NAMALWA (cell line): Measurements from ENCODE around the gene NAV2.

Experiments
- DNase-seq: peaks from one replicate; pipeline ENCODE4 v3.0.0-alpha.2; 2015; ENCODE audit warnings: low spot score

NAV2 gene

DNA sequence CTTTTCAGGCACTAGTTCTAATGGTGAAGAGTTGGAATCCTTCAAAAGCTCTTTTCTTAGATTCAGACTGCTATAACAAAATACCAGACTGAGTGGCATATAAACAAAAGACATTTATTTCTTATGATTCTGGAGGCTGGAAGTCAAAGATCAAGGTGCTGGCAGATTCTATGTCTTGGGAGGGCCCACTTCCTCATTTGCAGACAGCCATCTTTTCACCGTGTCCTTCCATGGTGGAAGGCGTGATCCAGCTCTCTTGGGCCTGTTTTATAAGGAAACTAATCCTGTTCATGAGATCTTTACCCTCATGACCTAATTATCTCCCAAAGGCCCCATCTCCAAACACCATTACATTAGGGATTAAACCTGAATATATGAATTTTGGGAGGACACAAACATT lies 124.0 kb downstream of the NAV2 start:
- no peak for DNase-seq

DNA sequence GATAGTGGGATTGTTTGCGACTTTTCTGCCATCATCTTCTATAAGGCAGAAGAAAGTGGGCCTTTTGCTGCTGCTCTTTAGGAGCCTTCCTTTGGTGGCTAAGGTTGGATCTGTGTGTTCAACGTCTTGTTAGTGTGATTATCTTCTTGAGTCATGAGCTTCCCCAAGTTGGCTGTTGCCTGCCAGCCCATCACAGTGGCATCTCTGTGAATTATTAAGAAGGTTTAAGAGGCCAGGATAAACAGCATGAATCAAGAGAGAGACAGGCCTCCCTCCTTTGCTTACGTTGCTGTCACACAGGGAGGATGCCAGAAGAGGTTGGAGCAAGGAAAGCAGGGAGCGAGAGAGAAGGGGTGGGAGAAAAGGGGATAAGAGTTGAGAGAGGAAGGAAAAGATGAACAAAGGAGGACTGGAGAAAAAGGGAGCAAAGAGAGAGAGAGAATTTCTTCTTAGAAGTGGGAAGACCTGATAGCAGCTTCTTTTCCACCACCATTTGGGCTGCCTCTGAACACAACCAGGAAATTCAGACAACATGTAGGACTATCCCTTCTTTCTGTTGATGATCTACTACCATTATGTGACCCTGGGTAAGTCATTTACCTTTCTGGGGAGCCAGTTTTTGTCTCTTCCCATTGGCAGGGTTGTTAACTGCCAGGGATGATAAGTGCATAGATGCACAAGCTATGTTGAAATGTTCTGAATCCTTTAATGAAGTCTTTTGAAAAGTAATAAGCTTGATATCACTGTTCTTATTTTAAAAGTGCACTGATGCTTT lies 126.5 kb downstream of the NAV2 start:
- no peak for DNase-seq

DNA sequence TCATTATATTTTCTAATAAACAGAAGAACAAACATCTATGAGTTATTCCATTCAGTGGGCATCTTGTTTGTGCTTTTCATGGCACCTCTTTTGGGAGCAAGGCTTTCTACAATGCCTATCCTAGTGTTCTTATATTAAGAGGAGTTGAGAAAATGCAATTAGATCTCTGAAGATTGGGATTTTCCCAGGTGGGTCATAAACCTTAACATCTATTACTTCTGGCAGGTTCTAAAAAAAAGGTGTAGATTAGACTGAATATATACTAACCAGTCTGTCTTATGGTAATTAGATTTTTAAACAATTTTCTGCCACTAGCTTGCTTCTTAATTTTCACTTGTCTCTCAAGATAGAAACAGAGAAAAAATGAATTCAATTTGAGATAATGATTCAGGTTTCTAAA lies 128.3 kb downstream of the NAV2 start:
- no peak for DNase-seq

DNA sequence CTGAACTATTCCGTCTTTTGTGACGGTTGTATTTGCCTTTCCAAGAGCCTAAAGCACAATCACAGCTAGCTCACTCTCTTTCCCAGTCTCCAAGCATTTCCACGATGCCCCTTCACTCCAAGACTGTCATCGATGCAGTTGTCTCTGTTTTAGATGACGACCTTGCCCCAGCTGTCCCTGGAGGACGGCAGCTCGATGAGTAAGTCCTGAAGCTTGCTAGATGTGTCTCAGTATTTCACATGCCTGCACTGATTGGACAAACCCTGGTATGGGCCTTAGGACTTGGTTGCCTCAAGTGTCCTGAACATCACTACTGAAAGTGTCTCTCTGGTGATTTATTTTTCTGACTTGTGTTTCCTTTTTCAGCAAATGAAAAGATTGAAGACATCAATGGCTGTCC lies 129.9 kb downstream of the NAV2 start:
- DNase-seq: no peak

DNA sequence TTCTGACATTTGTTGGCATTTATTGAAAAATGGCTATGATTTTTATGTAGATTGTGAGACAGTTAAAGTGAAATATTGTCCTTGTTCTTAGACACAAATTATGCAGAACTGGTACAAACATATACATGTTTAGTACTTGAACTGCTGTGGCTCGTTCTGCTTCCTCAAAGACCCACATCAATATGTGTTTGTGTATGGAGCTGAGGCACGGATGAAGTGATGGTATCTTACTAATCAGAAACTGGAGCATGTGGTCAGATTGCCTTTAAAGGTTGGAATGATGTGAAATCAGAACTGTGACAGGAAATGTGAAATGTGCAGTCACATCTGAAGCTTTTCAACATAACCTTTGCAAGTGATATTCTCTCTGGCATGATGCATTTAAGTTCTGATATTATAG lies 130.4 kb downstream of the NAV2 start:
- DNase-seq: no peak

DNA sequence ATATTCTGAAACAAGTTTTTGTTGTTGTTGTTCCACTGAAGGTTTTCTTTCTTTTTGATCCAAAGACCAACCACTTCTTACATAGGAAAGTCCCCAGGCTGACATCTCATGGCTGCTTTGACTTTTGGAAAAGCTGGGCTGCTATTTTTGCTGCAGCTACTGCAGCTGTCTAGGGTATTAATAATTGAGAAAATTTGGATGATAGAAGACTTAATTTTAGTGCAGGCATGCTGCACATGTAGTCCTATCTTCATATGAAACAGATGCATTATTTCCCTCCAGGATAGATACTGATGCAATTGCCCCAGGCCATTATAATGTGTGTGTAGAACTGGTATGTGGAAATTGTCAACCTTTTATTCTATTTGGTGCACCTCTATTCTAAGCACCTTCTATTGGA lies 131.4 kb downstream of the NAV2 start:
- DNase-seq: no peak

DNA sequence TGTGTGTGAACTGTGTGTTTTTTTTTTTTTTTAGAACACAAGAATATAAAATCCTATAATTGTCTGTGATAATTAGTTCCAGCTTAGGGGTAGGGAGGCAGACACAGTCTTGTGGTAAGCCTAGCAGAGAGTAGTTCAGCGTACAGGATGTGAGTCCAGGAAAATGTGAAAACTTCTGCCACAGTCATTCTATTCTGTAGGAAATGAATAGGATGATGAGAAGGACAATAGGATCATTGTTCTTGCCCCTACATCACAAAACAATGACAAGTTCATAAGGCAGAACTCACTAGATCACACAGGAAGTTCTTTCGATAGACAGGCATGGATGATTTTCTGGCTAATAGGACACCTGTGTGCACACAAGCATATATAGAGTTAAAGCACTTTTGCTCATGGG lies 132.2 kb downstream of the NAV2 start:
- DNase-seq: no peak

DNA sequence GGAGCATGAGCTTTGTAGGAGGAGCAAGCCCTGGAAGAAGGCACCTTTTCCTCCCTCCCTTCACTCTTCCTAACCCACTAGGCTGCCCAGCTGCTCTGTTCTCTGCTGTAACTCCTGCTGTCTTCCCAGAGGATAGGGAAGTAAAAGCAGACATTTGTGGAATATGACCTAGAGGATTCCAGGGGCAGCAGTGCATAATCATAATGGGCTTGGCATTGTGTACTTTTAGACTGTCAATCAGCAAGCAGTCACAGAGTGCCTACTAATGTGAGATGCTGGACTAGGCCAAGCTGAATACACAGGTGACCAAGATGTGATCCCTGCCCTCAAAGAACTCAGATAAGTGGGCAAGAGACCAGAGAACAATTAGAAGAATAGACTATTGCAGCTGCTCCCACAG lies 133.0 kb downstream of the NAV2 start:
- no peak for DNase-seq

DNA sequence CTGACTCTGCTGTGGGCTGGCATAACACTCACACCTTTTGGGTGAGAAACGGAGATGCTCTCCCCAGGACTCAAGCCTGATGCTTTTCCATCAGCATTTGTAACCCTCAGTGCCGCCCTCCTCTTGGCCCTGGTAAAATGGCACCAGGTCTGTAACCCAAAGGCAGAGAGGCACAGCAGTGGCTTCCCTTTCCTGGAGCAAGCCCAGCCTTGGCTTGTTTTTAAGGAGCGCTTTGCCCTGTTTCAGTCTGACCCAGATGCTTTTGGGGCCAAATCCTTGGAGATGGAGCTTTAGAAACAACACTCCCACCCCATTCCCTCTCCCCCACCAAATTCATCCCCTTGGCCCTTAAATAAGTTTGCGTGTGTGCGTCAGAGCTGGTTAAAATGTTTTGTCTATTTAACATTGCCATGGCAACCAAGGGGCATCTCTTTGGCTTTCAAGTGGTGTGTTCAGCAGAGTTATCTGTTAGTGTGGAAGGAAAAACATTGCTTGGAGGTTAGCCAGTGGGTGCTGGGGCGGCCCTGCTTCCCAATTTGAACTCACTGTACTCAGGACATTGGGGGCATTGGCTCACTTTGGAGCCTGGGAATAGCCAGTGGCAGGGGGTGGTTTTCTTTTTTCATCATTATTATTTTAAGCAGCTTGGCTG lies 134.1 kb downstream of the NAV2 start:
- no peak for DNase-seq

DNA sequence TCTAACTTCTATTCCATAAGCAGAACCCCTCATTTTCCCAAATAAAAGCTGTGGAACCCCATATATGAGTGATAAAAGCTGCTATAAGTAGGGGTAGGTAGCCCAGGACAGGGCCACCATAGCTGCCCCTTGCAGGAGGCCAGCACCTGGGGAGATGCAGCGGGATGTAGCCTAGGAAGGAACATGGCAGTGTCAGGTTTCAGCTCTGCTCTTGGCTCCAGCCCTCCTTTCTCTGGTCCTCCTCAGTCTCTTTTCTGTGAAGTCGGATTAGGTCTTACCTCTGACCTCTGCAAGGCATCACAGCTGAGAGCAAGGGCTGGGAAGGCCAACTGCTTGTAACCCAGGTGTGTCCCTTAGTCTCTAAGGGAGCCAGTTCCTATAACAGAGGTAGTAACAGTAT lies 135.6 kb downstream of the NAV2 start:
- DNase-seq: no peak

DNA sequence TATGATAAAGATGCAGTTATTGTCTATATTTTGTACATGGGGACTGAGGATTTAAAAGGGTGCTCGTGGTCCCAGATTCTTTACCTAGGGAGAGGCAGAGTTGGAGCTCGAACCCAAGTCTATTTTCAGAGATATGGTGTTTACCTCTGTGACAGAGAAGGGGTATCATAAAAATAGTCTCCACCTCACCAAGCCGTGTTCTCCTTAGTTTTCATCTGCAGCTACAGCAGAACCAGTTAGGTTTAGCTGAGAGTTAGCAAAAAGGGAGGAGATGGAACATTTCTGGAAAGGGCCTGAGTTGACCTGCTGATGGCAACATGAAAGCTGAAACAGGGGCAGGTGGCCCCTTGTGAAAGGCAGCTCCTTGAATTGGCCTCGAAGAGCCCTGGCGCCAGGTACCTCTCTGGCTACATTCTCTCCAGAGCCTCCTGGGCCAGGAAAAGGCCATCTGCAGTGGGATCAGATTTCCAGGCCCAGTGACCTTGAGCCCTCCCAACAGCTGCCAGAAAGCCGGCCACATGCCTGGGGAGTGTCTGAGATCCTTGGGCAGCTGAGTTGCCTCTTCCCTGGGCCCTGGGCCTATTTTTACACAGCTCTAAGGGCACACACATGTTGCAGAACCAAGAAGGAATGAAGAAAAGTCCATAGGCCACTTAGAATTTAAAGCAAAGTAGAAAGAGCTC lies 136.6 kb downstream of the NAV2 start:
- no peak for DNase-seq

DNA sequence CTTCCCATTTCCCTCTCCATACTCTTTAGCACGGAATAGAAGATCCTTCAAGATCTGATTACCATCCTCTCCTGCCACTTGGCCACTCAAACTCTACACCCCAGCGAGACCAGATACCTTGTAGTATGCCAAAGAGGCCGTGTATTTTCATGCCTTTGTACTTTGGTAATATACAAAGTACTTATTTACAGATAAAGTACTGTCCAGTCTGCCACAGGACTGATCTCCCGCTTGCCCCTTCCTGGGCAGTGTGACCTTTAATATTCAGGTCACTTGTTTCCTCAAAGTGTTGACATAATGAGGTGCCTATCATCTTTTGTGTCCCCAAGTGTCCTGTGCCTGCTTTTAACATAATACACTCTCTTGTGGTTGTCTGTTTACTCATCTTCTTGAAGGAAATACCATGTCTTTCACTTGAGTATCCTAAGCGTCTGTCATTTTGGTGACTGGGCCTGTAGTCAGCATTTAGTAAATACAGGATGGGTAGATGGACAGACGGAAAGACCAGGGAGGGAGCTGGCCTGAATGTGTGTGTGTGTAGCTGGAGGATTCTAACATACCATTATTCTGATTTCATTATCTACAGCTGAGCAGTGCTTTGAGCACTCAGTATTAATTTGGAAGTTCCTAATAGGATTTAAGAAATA lies 137.4 kb downstream of the NAV2 start:
- no peak for DNase-seq

DNA sequence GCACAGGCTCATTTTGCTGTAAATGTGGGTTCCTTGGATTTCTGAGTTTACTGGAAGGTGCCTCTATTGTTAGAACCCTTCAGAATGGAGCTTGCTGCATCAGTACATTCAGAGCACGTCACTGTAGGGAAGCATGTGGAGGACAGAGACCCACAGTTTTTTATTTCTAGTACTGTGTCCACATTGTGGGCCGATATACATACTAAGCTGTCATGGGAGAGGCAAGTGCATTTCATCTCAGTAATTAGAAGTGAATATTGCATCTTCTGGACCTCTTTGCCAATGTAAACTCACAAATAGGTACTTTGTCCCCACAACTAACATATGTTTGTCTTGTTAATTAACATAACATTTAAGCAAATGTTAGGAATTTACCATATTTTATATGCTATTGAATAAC lies 139.7 kb downstream of the NAV2 start:
- DNase-seq: no peak

DNA sequence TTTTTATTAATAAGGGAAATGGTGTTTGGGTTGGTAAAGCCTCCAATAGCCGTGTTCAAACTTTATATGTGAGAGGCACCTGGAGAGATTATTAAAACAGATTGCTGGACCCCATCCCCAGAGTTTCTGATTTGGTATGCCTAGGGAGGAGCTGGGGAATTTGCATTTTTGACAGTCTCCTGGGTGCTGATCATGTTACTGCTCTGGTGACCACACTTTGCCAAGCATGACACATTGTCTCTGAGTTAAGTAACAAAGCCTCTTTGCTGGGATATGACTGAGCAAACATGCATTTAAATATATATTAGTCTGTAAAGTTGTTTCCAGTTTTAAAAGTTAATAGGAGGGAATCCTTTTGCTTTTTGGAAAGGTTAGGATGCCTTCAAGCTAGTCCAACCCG lies 140.4 kb downstream of the NAV2 start:
- DNase-seq: no peak

DNA sequence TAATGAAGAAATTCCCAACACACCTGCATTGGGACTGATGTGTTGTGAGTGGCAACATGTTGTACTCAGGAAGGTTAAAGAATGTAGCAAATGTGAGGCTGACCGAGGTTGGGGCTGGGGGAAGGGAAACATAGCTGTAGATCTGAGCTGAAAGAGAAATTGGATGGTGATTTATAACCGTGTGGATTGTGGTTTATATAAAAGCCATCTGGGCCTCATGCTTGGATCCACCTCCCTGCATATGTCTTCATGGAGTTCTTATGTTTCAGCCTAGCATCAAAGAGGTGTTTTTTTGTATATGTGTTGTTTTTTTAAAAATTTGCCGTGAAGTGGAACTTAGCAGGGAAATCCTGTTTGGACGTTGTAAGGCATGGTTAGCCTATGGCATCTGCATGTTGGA lies 141.3 kb downstream of the NAV2 start:
- no peak for DNase-seq

DNA sequence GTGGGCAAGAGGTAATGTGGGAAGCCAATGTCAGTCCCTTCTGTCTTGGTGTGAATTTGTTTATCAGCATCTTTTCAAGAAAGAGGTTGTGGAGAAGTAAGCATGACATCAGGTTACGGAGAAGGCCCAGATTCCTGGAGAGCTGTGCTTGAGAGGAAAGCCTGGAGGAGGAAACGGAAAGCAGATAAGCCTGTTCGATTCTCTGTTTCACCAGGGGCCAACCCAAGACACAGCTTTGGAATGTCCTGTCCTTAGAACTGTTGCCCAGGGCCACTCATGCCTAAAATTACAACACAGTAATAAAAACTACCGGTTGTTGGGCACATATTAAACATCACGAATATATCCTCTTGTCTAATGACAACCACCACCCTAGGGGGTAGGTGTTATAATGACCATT lies 148.5 kb downstream of the NAV2 start:
- DNase-seq: no peak

DNA sequence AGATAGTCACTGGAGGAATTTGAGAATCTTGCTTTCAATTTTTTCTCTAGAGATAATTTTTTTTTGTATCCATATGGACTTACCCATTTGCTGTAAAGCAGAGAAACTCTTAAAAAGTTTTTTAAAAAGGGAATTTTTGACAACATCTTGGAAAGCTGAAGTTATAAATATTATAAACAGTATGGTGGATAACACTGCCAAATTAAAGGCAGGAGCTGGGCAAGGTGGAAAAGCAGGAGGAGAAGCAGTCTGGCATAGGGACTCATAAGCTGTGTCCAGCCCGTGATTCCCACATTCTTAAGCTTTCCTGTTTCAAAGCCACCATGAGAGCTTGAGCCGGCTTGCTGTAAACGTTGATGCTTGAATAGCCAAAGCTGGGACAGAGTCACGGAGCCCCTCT lies 149.5 kb downstream of the NAV2 start:
- DNase-seq: no peak

DNA sequence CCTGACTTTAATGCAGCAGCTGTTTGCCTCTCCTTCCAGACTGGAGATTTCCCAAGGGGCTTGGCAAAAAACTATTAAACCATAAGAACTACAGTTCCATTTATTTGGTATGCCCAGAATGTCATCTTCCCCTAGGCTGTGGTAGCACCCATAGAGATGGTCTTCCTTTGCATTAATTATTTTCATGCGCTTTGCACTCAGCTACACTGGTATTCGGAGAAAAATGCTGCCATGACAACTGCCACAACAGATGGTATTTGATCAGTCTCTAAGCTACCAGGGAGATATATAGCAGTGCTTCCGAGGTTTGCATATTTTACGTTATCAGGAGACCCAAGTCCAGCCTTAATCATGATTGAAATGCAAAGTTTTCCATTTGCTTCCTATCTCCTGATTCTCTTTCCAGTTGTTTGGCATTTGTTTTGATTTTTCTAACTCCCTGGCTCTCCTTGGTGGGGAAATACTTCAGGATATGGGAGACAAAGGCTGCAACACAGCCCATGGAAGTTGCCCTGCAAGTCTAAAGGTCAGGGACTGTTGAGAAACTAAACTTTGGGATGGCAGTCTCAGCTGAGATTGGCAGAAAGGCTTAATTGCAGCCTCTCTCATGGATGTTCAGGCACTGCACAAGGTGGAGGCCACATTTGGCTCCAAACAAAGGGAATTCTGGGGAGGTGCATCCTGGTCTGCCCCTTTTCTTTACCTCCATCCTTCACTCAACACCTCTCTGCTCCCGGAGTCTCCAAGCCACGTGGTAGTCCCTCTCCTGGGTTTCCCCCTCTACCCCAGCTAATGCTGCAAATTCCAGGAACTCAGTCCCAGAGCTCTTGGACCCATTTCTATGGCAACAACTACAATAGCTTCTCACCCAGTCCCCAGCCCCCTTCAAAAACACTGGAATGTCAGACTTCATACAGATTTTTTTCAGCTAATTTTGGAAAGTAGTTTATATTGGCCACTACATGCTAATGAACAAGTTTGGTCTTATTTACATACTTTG lies 151.8 kb downstream of the NAV2 start:
- no peak for DNase-seq

DNA sequence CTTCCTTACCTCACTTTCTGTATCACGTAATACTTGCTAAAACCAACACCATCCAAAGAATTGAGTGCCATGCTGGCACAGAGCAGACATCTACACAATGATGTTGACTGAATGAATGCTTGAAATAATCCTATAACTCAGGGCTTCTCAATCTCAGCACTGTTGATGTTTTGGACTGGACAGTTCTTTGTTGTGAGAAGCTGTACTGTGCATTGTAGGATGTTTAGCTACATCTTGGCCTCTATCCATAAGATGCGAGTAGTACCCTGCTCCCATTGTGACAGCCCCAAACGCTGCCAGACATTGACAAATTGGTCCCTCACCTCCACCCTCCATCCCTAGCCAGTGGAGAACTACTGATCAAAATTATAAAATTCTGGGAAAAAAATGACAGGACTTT lies 153.4 kb downstream of the NAV2 start:
- DNase-seq: no peak

DNA sequence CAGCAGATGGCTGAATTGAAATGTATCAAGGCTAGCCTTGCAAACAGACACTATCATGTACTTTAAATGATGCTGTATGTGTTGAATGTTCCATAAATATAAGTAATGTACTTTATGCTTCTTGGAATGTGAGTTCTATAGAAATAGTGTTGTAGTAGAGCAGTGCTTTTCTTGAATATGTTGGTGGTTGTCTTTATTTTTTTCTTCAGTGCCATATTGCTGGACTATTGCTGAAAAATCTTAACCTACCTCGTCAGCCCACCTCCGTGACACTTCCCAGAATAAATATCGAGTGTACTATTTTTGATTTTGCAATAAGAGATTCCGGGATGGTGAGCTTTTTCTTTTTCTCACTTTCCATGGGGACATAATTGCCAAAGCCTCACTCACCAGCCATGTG lies 153.9 kb downstream of the NAV2 start:
- DNase-seq: no peak

DNA sequence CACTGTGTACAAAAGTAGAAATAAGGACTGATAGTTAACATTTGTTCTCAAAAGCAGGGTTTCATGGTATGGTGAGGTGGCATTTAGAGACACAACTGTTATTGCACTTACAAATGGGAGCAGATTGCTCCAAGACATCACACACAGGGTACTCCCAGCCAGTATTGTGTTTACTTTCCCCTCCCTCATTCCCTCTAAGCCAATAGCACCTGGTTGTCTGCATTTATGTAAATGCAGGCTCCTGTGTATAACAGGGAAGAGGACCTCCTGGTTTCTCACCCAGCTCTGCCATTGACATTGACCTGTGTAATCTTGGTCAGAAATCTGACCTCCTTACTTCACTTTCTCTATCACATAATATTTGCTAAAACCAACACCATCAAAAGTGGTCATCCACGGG lies 154.4 kb downstream of the NAV2 start:
- no peak for DNase-seq
